Neural cell (in vitro differentiated cells): ENCODE data around the gene GAS1.

Source experiments
- EP300 ChIP-seq: fragments of 450-650 bp; conservative IDR thresholded peaks from 2 replicates; pipeline ENCODE4 v1.6.1; 2014; ENCODE audit warnings: antibody characterized with exemption, mild to moderate bottlenecking, moderate library complexity; ENCODE audit not compliant: poor library complexity, severe bottlenecking
- EZH2 ChIP-seq: fragments of 200-600, 300-800 bp; shearing (Covaris generic), sonication (generic); IDR thresholded peaks from 2 replicates; pipeline ENCODE4 v1.6.1; 2014; ENCODE audit warnings: antibody characterized with exemption, low read length, borderline replicate concordance, mild to moderate bottlenecking; ENCODE audit not compliant: insufficient read depth, poor library complexity, severe bottlenecking
- MXI1 ChIP-seq: fragments of 450-650 bp; conservative IDR thresholded peaks from 2 replicates; pipeline ENCODE4 v1.6.1; 2014; ENCODE audit warnings: antibody characterized with exemption, mild to moderate bottlenecking; ENCODE audit not compliant: poor library complexity, severe bottlenecking
- POLR2AphosphoS5 ChIP-seq: IDR thresholded peaks from 2 replicates; pipeline ENCODE4 v1.6.1; 2012
- RAD21 ChIP-seq: fragments of 450-650 bp; conservative IDR thresholded peaks from 2 replicates; pipeline ENCODE4 v1.6.1; 2014; ENCODE audit warnings: antibody characterized with exemption, mild to moderate bottlenecking, moderate library complexity
- SMC3 ChIP-seq: fragments of 450-650 bp; conservative IDR thresholded peaks from 2 replicates; pipeline ENCODE4 v1.6.1; 2014; ENCODE audit warnings: antibody characterized with exemption, mild to moderate bottlenecking, moderate library complexity; ENCODE audit not compliant: poor library complexity
- TF ChIP-seq, protein P1 (sequence below): IDR thresholded peaks from 2 replicates; pipeline ENCODE4 v1.6.1; 2012; ENCODE audit warnings: borderline replicate concordance
- TF ChIP-seq, protein P2 (sequence below): fragments of 450-650 bp; IDR thresholded peaks from 2 replicates; pipeline ENCODE4 v1.5.1; 2014; ENCODE audit warnings: antibody characterized with exemption, mild to moderate bottlenecking, moderate library complexity; ENCODE audit not compliant: poor library complexity, severe bottlenecking

DNA sequence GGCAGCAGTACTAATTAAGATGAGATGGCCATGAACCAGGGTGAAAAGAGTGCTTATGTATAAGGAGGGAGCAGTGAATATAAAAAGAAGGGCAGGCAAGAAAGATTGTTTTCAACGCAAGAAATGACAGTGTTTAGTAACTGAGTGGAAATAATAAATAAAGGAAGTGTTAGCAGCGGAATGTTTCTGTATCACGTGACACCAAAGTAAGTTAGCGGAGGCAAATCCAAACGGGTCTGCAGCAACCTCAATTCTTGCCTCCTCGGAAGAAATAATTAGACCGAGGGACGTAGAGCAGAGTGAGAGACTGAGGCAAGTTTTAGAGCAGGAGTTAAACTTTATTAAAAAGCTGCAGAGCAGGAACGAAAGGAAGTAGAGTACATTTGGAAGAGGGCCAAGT lies 15.4 kb upstream of the GAS1 start:
- TF ChIP-seq, protein P1, sequence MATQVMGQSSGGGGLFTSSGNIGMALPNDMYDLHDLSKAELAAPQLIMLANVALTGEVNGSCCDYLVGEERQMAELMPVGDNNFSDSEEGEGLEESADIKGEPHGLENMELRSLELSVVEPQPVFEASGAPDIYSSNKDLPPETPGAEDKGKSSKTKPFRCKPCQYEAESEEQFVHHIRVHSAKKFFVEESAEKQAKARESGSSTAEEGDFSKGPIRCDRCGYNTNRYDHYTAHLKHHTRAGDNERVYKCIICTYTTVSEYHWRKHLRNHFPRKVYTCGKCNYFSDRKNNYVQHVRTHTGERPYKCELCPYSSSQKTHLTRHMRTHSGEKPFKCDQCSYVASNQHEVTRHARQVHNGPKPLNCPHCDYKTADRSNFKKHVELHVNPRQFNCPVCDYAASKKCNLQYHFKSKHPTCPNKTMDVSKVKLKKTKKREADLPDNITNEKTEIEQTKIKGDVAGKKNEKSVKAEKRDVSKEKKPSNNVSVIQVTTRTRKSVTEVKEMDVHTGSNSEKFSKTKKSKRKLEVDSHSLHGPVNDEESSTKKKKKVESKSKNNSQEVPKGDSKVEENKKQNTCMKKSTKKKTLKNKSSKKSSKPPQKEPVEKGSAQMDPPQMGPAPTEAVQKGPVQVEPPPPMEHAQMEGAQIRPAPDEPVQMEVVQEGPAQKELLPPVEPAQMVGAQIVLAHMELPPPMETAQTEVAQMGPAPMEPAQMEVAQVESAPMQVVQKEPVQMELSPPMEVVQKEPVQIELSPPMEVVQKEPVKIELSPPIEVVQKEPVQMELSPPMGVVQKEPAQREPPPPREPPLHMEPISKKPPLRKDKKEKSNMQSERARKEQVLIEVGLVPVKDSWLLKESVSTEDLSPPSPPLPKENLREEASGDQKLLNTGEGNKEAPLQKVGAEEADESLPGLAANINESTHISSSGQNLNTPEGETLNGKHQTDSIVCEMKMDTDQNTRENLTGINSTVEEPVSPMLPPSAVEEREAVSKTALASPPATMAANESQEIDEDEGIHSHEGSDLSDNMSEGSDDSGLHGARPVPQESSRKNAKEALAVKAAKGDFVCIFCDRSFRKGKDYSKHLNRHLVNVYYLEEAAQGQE = no peak
- TF ChIP-seq, protein P2, sequence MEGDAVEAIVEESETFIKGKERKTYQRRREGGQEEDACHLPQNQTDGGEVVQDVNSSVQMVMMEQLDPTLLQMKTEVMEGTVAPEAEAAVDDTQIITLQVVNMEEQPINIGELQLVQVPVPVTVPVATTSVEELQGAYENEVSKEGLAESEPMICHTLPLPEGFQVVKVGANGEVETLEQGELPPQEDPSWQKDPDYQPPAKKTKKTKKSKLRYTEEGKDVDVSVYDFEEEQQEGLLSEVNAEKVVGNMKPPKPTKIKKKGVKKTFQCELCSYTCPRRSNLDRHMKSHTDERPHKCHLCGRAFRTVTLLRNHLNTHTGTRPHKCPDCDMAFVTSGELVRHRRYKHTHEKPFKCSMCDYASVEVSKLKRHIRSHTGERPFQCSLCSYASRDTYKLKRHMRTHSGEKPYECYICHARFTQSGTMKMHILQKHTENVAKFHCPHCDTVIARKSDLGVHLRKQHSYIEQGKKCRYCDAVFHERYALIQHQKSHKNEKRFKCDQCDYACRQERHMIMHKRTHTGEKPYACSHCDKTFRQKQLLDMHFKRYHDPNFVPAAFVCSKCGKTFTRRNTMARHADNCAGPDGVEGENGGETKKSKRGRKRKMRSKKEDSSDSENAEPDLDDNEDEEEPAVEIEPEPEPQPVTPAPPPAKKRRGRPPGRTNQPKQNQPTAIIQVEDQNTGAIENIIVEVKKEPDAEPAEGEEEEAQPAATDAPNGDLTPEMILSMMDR = no peak
- no peak for TF ChIP-seq EZH2
- TF ChIP-seq EP300 = no peak
- no peak for TF ChIP-seq RAD21
- no peak for TF ChIP-seq POLR2AphosphoS5
- no peak for TF ChIP-seq SMC3
- TF ChIP-seq MXI1 = no peak
